Fibroblast of lung (primary cell): ENCODE results near the gene FAM184A. TPM values are rescaled to one million over a fixed set of nuclear protein-coding genes. Genes with fewer than 3 reads are reported as not detected.

ENCODE experiments used
- DNase-seq, 2 donors: peaks; one replicate each; pipeline versions ENCODE4 v3.0.0 to v3.0.0-alpha.2; 2010; ENCODE audit warnings: low read depth in 2 of 2
- H2AFZ ChIP-seq: 2 replicates; pipeline ENCODE4 v1.5.1; 2012; ENCODE audit warnings: low read length, control low read depth, inconsistent platforms
- H3K27ac ChIP-seq: 2 replicates; pipeline ENCODE4 v1.5.1; 2011; ENCODE audit warnings: low read length, control low read depth; ENCODE audit not compliant: insufficient read depth
- H3K27me3 ChIP-seq: 2 replicates; pipeline ENCODE4 v1.5.1; 2011; ENCODE audit warnings: mild to moderate bottlenecking, low read length; ENCODE audit not compliant: control insufficient read depth, insufficient read depth
- H3K36me3 ChIP-seq: 2 replicates; pipeline ENCODE4 v1.5.1; 2011; ENCODE audit warnings: low read length; ENCODE audit not compliant: control insufficient read depth, insufficient read depth
- H3K4me1 ChIP-seq: 2 replicates; pipeline ENCODE4 v1.5.1; 2011; ENCODE audit warnings: low read length; ENCODE audit not compliant: control insufficient read depth, insufficient read depth; ENCODE audit errors: extremely low read depth
- H3K4me2 ChIP-seq: 2 replicates; pipeline ENCODE4 v1.5.1; 2011; ENCODE audit warnings: low read length, control low read depth; ENCODE audit not compliant: insufficient read depth; ENCODE audit errors: extremely low read depth
- H3K4me3 ChIP-seq, 4 experiments: fragments of 200-600 bp in 1 of 4; sonication (generic) in 1 of 4; replicated peaks in 1 of 4; 2 replicates each; pipeline ENCODE4 v1.5.1; 2011 to 2016; ENCODE audit warnings: low read length in 4 of 4, low read depth in 3 of 4, mild to moderate bottlenecking in 3 of 4, control low read depth in 2 of 4, inconsistent platforms in 1 of 4, mixed read lengths in 1 of 4; ENCODE audit not compliant: insufficient read depth in 1 of 4; ENCODE audit errors: control extremely low read depth in 1 of 4
- H3K79me2 ChIP-seq: 2 replicates; pipeline ENCODE4 v1.5.1; 2012; ENCODE audit warnings: mild to moderate bottlenecking, low read length, inconsistent platforms; ENCODE audit not compliant: control insufficient read depth, insufficient read depth
- H3K9ac ChIP-seq: 2 replicates; pipeline ENCODE4 v1.5.1; 2011; ENCODE audit warnings: mild to moderate bottlenecking, low read length, control low read depth; ENCODE audit not compliant: insufficient read depth
- H3K9me3 ChIP-seq: 2 replicates; pipeline ENCODE4 v1.5.1; 2012; ENCODE audit warnings: low read depth, low read length; ENCODE audit not compliant: control insufficient read depth, insufficient read depth
- H4K20me1 ChIP-seq: 2 replicates; pipeline ENCODE4 v1.5.1; 2011; ENCODE audit warnings: low read length; ENCODE audit not compliant: control insufficient read depth, insufficient read depth; ENCODE audit errors: extremely low read depth
- EZH2 ChIP-seq: IDR thresholded peaks from 2 replicates; pipeline ENCODE4 v1.5.1; 2012; ENCODE audit warnings: low read length, control low read depth, mild to moderate bottlenecking; ENCODE audit errors: missing control alignments
- polyA plus RNA-seq, 2 donors: library from polyadenylated mRNA; depleted of rRNA in 1 of 2; stranded (reverse) in 1 of 2; unstranded in 1 of 2; fragments of >200 nt; gene quantifications; 2 replicates each; pipeline ENCODE4 v1.2.1, GENCODE V29; 2011 to 2012; ENCODE audit warnings: missing spikeins in 1 of 2
- total RNA-seq: library from RNA; depleted of rRNA; stranded (reverse); fragments of >200 nt; gene quantifications from 2 replicates; pipeline ENCODE4 v1.2.1, GENCODE V29; 2014
- TF ChIP-seq, protein P1 (sequence below), 2 donors: IDR thresholded peaks in 1 of 2; conservative IDR thresholded peaks in 1 of 2; 1 replicate in 1 of 2; 2 replicates in 1 of 2; pipeline ENCODE4 v1.5.1; 2011 to 2012; ENCODE audit warnings: low read length in 2 of 2, control low read depth in 1 of 2, inconsistent platforms in 1 of 2, low read depth in 1 of 2, mild to moderate bottlenecking in 1 of 2

The FAM184A gene
- total and polyA plus RNA-seq, 2 donors (not counting 1 experiment from before 2014, with no cell fraction given), result 0.09 to 1.7 TPM

DNA sequence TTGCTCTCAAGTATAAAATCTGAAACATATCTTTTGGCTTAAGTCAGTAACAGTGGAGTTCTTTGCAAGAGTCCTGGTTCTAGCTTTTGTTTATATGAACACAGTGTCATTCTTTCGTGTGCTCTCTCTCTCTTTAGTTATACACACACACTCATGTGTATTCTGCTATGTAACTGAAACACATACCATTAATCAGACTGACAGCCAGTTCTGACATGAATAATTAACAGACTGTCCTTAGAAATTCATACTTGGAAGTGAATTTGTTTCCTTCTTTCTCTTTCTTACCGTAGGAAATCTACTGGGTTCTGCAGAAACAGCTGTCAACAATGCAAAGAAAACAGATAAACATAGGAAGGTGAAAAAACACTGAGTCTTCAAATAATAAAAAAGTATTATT, 146.0 kb downstream of the FAM184A start:
- Histone ChIP-seq H3K27ac (no peak overlapping the region), H3K79me2 (no peaks in the 10 kb centered on the region), H2AFZ (no peak overlapping the region), H3K9ac (no peak overlapping the region), H3K36me3 (no peaks in the 10 kb centered on the region), H4K20me1 (no peaks in the 10 kb centered on the region), H3K4me1 (no peaks in the 10 kb centered on the region), H3K9me3 (no peaks in the 10 kb centered on the region), H3K4me3 (no peak overlapping the region), H3K4me2 (no peak overlapping the region), H3K27me3 (no peaks in the 10 kb centered on the region)
- TF ChIP-seq, protein P1, sequence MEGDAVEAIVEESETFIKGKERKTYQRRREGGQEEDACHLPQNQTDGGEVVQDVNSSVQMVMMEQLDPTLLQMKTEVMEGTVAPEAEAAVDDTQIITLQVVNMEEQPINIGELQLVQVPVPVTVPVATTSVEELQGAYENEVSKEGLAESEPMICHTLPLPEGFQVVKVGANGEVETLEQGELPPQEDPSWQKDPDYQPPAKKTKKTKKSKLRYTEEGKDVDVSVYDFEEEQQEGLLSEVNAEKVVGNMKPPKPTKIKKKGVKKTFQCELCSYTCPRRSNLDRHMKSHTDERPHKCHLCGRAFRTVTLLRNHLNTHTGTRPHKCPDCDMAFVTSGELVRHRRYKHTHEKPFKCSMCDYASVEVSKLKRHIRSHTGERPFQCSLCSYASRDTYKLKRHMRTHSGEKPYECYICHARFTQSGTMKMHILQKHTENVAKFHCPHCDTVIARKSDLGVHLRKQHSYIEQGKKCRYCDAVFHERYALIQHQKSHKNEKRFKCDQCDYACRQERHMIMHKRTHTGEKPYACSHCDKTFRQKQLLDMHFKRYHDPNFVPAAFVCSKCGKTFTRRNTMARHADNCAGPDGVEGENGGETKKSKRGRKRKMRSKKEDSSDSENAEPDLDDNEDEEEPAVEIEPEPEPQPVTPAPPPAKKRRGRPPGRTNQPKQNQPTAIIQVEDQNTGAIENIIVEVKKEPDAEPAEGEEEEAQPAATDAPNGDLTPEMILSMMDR (conservative IDR thresholded peaks at IDR 0.05 in 1 of 2, IDR thresholded peaks at IDR 0.05 in 1 of 2; ENCODE audit: low read depth in 1 of 2, low read length in 2 of 2), result no peak
- no peak for TF ChIP-seq EZH2
- DNase-seq, result no peak

DNA sequence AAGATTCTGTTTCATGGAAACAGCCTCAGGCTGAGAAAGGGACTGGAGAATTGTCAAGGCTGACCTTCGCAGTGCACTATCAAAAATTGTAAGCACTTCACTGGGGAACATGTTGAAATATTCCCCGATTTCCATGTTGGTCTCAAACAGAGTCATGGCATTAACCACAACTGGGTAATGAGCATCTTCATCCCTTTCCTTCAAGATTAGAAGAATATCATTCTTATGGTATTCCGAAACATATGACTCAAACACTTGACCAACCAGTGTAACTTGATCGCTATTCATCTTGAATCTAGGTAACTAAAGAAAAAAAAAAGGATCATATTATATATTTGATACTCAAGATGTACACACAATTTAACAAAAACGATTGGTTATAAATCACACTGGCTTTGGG, 147.0 kb downstream of the FAM184A start:
- Histone ChIP-seq H3K4me3 (no peak overlapping the region), H3K4me1 (no peaks in the 10 kb centered on the region), H3K9ac (no peak overlapping the region), H2AFZ (no peak overlapping the region), H3K4me2 (no peak overlapping the region), H4K20me1 (no peaks in the 10 kb centered on the region), H3K27me3 (no peaks in the 10 kb centered on the region), H3K36me3 (no peaks in the 10 kb centered on the region), H3K9me3 (no peaks in the 10 kb centered on the region), H3K79me2 (no peaks in the 10 kb centered on the region), H3K27ac (no peak overlapping the region)
- DNase-seq, result peak in 1 of 2 donors; percentile 33
- TF ChIP-seq, protein P1 (conservative IDR thresholded peaks at IDR 0.05 in 1 of 2, IDR thresholded peaks at IDR 0.05 in 1 of 2; ENCODE audit: low read depth in 1 of 2, low read length in 2 of 2), result no peak
- TF ChIP-seq EZH2, result no peak

DNA sequence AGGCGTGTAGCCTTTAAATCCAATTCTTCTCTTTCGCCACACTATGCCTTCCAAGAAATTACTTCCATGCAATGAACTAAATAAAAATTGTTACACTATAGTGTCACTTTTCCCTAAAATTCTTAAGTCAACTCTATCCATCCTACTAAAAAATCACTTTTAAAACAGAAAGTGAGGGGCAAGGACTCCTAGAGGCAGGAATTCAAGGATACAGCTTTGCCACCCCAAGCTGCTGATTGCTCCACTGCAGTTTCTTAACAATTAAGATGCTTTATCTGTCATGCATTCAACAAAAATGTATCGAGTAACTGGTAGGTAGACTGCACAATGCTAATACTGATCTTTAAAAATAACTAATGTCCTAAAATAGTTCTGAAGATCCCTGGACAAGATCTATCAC, 147.8 kb downstream of the FAM184A start:
- no peak for DNase-seq
- Histone ChIP-seq H3K4me1 (no peaks in the 10 kb centered on the region), H3K27ac (no peak overlapping the region), H4K20me1 (no peaks in the 10 kb centered on the region), H3K36me3 (no peaks in the 10 kb centered on the region), H3K79me2 (no peaks in the 10 kb centered on the region), H3K4me3 (no peak overlapping the region), H2AFZ (no peak overlapping the region), H3K27me3 (no peaks in the 10 kb centered on the region), H3K9me3 (no peaks in the 10 kb centered on the region), H3K4me2 (no peak overlapping the region), H3K9ac (no peak overlapping the region)
- TF ChIP-seq EZH2, result no peak
- TF ChIP-seq, protein P1 (conservative IDR thresholded peaks at IDR 0.05 in 1 of 2, IDR thresholded peaks at IDR 0.05 in 1 of 2; ENCODE audit: low read depth in 1 of 2, low read length in 2 of 2), result peak in 1 of 2 donors; percentile 30
